GM19239 (cell line): Measurements from ENCODE around the gene MACROD1.

Experiments
- DNase-seq: peaks from one replicate; pipeline ENCODE4 v3.0.0; 2011; ENCODE audit warnings: low spot score; ENCODE audit not compliant: insufficient read length
- FAIRE-seq: peaks from 2 replicates; lab custom pipeline; 2011; peaks lifted over from hg19 to GRCh38; lab: Jason Lieb, UNC

MACROD1 gene

DNA sequence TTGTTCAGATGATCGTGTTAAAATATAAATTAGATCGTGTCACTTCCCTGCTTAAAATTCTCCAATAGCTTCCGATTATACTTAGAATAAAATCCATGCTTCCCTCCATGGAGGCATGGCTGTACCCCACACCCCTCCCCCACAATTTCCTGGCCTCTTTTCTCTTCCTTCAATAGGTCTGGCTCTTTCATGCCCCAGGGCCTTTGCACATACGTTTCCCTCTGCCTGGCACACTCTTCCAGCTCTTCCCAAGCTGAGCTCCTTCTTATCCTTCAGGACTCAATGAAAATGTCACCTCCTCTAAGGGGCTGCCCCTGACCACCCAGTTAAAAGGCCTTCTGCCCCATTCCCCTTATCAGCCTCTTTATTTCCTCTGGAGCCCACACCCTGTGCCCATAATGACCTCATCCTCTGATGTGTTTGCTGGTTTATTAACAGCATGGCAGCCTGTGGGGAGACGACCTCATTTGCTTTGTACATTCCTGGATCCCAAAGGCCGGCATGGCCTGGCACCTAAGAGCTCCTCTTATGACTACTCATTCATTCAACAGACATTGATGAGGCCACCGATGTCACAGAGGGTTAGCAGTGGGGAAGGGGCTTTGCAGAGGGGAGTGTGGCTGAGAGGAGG lies 139.2 kb downstream of the MACROD1 start:
- FAIRE-seq (no peak), DNase-seq (no peak)

DNA sequence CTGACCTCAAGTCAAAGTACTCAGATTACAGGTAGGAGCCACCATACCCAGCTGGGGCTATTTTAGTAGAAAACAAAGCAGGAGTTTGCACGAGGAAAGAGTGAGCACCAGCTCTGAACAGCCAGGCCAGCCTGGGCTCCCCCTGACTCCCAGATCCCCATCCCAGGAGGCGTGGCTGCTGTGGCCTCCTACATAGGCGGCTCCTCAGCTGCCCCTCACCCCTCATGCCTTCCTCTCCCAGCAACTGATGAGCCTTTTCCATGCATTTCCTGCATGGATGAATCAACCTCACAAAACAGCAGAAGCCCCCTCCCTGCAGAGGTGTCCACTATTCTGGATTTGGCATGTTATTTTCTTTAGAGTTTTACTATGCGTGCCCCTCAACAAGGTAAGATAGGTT lies 140.7 kb downstream of the MACROD1 start:
- no peak for FAIRE-seq
- DNase-seq, result no peak

DNA sequence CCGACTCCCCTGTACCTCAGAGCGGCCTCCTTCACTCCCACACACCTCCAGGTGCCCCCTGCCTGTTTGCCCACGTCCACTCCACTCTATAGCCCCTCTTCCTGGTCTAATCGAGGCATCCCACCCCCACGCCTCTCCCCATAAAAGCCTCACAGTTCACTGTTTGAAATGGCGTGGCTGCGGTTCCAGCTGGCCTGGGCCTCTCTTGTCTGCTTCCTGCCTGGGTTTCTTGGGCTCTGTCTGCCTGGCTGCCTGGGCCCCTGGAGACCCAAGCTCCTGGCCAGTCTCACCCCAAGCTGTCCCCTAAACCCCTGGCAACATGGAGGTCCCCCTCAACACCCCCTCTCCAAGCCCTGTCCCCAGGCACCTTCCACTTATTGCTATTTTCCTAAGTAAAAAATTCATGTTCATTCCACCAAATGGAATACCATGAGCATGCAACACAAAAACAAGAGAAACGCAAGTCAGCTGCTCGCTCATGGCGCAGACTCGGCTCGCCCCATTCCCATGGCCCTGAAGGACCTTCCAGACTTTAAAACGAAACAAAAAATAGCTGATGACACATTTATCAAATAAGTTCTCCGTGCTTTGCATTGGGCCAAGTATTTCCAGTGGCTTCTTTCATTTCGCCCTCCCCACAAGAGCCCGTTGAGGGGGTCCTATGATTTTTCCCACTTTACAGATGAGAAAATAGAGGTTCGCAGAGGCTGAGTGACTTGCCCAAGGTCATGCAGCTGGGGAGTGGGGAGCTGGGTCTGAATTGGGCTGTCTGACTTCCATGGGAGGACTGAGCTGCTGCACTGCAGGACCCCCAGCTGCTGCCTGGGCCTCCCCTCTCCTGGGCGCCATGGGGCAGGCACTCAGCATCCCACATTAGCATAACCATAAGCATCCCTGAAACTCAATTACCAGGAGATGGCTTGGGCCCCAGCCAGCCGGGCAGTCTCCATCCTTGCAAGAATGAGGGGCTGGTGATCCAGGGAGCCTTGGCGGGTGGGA lies 141.9 kb downstream of the MACROD1 start:
- no peak for DNase-seq
- no peak for FAIRE-seq

DNA sequence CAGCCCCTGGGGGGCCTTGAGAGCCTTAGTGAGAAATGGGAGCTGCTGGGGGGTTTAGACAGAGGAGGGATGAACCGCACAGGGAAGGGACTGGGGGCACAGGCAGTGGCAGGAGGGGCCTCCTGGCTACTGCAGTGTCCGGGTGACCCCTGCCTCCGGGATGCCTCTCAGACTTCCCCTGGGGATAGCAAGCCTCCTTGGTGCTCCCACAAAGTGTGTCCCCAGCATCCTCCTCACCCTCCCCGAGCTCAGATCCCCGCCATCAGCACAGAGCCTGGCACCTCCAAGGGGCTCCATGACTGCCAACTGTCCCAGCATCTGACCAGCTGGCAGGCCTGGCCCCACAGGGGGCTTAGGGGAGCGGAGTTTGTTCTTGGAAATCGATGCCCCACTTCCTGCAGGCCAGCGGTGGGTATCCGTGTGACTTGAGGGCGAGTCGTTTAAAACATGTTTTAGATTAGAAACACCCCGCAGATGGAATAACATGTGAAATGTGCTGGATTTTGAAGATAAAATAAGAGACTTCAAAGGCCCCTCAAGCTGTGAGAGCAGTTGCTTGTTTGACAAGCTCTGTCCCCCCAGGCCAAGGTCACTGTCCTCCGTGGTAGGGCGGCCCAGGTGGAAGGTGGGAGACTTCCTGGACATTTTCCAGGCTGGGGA lies 143.7 kb downstream of the MACROD1 start:
- no peak for FAIRE-seq
- no peak for DNase-seq

DNA sequence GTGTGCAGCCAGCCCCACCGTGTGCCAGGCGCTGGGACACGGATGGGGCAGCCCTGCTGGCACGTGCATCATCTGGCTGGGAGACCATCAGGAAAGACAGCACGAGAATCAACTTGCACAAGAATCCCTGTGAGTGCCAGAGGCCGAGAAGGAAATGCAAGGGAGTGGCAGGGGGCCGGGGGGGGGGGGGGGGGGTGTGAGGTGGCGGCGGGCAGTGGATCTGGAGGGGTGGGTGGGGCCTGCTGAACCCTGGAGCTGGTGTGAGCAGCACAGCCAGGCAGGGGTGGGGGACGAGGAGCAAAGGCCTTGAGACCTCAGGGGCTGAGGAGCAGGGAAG lies 144.2 kb downstream of the MACROD1 start:
- DNase-seq (no peak), FAIRE-seq (no peak)

DNA sequence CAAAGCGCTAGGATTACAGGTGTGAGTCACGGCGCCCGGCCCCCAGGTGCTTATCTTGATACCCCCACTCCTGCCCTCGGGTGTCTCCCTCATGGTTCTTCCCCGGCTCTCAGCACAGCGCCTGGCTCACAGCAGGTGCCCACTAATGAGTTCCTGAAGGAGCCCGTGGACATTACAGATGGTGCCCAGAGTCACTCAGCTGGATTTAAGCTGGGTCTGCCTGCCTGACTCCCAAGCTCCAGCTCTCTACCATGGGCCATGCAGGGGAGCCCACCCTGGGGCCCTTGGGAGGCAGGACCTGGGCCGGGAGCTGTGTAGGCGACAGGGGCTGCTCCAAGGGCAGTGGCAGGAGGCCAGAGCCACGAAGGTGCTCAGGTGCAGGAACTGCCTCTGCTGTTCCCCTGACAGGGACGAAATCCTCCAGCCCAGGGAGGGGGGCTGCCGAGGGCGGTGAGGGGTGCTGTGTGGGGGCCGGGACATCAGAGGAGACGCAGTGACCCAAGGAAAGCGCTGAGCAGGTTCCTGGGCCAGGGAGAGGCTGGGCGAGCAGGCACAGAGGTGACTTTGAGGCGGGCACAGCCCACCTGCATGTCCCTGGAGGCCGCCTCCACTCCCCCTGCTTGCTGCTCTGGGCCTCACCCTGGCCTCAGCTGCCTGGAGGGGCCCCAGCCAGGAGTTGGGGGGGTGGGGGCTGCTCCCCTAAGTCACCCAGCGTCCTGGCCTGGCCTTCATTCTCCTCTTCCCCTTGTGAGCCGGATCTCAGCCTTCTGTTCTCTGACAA lies 144.7 kb downstream of the MACROD1 start:
- no peak for DNase-seq
- no peak for FAIRE-seq

DNA sequence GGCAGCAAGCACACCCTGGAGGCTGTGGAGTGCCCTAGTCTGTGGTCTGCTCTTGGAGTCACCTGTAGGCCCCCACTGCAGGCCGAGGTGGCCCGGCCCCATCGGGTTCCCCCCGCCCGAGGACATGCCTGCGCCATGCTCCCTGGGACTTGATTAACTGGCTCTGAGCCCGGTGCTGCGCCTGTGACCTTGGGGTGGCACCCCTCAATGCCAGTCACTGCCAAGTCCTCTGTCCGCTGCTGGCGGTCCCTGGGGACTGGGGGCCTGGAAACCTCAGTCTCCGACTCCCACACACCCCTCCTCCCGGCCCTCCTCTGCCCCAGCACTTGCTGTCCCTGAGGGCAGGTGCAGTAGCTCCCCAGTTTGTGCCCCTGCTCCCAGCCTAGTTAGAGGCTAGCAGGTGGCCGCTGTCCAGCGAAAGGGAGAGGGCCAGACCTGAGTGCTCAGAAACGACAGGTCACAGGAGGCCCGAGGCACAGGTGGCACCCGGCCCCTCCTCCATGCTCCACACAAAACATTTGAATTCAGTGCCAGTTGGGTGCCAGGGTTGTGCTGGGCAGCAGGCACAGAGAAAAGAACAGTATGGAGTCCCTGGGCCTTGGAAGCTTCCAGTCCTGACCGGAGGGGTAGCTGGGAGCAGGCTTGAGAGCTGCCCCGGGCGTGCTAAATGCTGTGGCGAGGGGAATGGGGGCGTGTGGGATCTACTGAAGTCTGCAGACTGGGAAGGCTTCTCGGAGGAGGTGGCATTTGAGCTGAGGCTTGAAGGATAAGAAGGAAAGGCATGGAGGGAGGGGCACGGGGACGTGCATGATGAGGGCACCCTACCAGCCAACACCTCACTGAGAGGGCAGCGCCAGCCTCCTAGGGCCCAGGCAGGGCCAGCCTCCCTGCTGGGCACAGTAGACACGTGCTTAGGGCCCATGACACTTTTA lies 146.5 kb downstream of the MACROD1 start:
- DNase-seq, result no peak
- no peak for FAIRE-seq

DNA sequence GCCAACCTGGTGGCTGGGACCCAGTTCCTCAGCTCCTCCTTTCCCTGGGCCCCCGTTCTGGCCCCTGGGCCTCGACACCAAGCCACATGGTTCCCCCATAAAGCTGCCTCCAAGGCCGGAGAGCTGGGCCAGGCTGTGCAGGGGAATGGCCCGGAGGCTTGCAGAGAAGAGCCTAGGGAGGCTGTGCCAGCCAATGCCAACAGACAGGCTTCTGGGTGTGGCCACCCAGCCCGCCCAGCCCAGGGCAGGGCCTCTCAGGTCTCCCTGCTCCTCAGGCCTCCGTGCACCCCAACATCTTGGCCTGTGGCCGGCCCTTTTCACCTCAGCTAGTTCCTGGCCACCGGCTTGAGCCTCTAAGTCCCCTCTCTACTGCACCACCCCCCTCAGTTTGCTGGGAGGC lies 147.6 kb downstream of the MACROD1 start:
- DNase-seq, result no peak
- no peak for FAIRE-seq

DNA sequence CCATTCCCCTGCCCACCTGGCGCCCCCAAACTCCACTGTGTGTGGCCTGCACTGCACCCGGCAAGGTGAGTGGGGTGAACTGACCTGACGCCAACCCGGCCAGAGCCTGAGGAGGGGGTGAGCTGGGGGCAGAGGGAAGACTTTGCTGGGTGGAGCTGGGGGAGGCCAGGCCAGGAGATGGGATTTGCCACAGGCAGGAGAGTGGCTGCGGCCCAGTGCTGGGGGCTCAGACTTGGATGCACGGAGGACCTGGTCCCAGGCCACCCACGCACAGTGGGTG lies 148.0 kb downstream of the MACROD1 start:
- FAIRE-seq, result no peak

DNA sequence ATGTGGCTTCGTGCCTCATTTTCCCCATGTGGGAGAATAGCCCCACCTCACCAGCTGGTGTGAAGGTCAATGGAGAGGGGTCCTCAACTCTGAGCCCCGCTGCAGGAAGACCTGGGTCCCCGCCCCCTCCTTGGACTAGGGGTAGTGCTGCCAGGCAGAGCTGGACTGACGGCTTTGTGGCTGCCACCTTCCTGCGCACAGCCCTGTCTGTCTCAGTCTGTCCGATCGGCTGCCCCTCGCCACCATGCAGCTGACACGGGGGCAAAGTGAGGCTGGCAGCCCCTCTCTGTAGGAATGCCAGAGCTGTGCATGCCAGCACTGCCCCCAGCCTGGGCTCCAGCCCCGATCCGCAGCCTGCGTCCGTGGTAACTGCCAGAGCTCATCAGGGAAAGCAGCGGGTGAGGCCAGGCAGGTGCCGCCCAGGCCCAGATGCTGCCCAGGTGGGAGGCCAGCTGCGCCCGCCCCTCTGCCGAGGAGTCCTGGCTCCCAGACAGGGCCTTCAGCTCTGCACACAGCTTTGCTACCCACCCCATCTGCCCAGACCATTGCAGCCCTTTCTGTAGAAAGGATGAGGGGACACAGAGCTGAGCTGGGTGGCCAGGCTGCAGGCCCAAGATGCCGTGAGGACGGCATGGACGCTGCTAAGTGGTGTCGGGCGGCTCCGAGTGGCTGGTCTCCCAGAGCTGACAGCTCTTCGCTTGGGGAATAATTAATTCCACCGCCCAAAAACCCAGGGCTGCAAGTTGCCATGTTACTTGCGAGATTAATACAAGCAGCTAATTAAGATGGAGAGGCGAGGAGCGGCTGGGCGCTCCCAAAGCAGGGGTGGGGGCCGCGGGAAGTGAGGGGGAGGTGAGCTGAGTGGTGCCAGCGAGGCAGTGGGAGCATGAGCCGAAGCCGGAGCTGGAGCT lies 149.7 kb downstream of the MACROD1 start:
- no peak for FAIRE-seq
- no peak for DNase-seq

More for the DNA sequence above, 148.0 kb downstream of the MACROD1 start:
- DNase-seq, result no peak

DNA sequence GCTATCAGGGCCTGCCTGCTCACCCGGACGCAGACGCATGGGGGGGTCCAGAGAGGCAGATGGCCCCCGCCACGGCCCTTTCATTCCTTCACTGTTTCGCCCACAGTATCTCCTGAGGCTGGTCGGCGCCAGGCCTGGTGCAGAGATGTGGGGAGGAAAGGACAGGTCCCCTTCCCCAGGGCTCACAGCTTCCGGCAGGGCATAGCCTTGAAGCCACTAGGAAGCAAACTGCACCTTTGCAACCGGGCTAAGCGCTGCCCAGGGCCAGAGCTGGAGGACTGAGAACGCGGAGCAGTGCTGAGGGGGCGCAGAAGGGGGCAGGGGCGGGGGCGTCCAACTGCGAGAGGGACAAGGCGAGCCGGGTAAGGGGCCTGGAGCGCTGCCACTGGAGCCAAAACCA lies 150.4 kb downstream of the MACROD1 start:
- FAIRE-seq, result no peak
- no peak for DNase-seq

DNA sequence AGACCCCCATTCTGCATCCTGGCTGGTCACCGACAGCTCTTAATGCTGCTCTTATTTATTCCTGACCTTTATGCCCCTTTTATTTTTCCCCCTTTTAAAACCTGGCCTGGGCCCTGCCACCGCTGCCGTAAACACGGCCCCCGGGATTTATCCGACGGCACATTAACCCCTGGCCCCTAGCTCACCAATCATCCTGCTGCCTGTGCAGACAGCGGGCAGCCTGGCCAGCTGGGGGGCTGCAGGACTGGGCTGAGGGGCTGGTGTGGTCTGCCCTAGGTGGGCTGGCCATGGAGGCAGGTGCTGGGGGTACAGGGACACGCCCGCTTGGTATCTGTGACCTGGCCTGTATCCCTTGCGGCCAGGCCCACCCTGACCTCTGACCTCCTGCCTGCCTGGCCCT lies 151.6 kb downstream of the MACROD1 start:
- FAIRE-seq (no peak), DNase-seq (no peak)

DNA sequence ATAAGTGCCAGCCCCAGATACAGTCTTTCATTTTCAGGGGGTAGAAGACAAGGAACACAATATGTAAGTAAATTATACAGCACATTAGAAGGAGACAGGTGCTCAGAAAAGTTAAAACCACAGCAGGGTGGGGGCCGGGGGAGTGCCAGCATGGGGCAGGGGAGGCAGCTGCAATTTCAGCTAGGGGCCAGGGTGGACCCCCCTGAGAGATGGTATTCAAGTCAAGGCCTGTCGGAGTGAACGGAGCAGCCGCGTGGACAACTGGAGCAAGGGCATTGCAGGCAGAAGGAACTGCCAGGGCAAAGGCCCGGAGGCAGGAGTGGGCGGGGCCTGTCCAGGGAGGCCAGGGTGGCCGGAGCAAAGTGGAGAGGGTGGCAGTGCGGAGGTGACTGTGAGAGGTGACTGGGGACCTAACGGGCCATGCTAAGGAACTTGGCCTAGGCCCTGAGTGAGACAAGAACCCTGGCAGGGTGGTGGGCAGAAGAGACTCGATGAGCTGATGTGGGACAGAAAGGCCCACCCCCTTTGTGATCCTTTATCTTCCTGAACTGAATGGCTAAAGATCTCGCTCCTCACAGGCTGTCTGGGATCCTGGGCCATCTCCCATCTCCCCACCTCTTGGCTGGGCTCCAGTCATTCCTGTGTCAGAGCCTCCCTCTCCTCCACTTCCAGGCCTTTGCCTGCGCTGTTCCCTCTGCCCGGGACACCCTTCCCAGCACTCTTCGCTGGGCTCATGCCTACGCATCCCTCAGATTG lies 152.6 kb downstream of the MACROD1 start:
- FAIRE-seq (no peak), DNase-seq (no peak)

DNA sequence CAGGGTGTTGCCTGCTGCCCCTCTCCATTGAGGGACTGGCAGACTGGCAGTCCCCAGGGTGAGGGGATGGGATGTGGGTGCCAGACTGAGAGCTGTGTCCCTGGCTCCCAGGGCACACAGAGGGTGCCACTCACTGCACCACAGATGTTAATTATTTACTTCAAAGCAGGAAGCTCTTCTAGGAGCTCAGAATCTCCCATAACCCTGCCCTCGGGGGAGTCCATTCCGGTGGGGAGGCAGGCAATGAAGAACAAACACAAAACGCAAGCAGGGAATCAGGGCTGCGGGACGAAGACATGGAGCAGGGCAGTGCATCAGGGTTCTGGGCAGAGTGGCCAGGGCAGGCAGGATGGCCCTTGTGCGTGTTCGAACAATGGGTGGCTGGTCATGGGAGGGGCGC lies 154.5 kb downstream of the MACROD1 start:
- no peak for FAIRE-seq
- no peak for DNase-seq

DNA sequence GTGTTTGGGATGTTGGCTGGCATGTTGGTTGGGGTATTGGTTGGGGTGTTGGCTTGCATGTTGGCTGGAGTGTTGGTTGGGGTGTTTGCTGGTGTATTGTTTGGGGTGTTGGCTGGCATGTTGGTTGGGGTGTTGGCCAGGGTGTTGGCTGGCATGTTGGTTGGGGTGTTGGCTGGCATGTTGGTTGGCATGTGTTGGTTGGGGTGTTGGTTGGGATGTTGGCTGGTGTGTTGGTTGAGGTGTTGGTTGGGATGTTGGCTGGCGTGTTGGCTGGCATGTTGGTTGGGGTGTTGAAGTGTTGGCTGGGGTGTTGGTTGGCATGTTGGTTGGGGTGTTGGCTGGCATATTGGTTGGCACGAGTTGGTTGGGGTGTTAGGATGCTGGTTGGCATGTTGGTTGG lies 155.1 kb downstream of the MACROD1 start:
- DNase-seq (no peak), FAIRE-seq (no peak)

DNA sequence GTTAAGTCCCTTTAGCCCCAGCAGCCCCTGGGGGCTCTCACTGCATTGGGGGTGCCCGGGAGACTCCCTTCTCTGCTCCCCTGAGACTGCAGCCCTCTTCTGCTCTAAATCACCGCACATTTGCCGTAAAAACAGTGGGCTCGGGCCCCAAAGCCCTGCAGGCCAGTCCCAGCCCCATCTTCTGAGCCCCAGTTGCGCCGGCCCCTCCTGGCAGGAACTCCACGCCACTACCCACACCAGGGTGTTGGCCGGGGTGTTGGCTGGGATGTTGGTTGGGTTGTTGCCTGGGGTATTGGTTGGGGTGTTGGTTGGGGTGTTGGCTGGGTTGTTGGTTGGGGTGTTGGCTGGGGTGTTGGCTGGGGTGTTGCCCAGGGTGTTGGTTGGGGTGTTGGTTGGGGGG lies 156.2 kb downstream of the MACROD1 start:
- FAIRE-seq, result no peak

DNA sequence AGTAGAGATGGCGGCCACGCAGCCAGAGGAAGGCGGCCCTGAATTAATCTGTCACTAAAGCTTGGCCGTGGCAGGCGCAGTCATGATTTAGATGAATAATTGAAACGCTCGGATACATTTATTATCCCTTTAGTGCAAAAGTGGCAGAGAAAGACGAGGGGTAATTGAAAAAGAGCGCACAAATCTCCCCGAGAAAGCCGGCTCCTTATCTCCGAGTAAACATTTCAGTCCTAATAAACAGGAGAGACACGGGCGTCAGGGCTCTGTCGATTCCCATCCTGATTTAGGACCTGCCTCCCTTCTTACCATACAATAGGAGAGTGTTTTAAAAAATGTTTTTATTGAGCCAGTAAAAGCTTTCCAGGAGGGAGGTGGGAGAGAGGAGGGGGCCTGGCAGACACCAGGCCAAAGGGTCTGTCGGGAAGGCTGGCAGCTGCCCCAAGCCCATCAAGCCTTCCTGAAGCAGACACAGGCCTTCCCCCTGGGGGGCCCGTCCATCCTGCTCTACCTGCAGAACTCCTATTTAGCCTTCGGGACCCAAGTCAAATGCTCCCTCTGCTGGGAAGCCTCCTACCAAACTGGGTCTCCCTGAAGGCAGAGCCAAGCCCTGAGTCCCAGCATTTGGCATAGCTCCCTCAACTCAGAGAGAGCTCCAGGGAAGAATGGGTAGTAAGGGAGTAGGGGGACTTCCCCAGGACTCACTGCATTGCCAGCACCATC lies 156.8 kb downstream of the MACROD1 start:
- DNase-seq (no peak), FAIRE-seq (no peak)

More for the DNA sequence above, 156.2 kb downstream of the MACROD1 start:
- DNase-seq, result no peak
